Cardiac muscle cell (in vitro differentiated cells and primary cell): ENCODE results near the gene PRRT1B. TPM values are rescaled to one million over a fixed set of nuclear protein-coding genes. Genes with fewer than 3 reads are reported as not detected.
"Not testable (repeated sequence)": the region's sequence is repeated elsewhere in the genome, so short reads cannot be mapped to it uniquely, and the experiment has no call there.

Source experiments
- DNase-seq, 2 donors: peaks; one replicate each; pipeline versions ENCODE4 v3.0.0 to v3.0.0-alpha.2; 2010 to 2017; ENCODE audit warnings: low read depth in 1 of 2, low spot score in 1 of 2
- H3K27ac ChIP-seq: fragments of 200-600 bp; sonication (generic); 2 replicates; pipeline ENCODE4 v1.5.1; 2016
- H3K27me3 ChIP-seq: fragments of 200-600 bp; sonication (generic); 2 replicates; pipeline ENCODE4 v1.6.0; 2016; ENCODE audit warnings: control low read depth
- H3K36me3 ChIP-seq: fragments of 200-600 bp; sonication (generic); 2 replicates; pipeline ENCODE4 v1.5.1; 2016; ENCODE audit warnings: control low read depth
- H3K4me1 ChIP-seq: fragments of 200-600 bp; sonication (generic); 2 replicates; pipeline ENCODE4 v1.8.1; 2017; ENCODE audit warnings: low read depth, mild to moderate bottlenecking, mixed run types
- H3K4me3 ChIP-seq: fragments of 200-600 bp; sonication (generic); 2 replicates; pipeline ENCODE4 v1.5.1; 2016; ENCODE audit warnings: mild to moderate bottlenecking
- H3K9me3 ChIP-seq: fragments of 200-600 bp; sonication (generic); 2 replicates; pipeline ENCODE4 v1.5.1; 2017; ENCODE audit warnings: low read depth, mild to moderate bottlenecking, control low read depth
- polyA plus RNA-seq: library from polyadenylated mRNA; unstranded; fragments of >200 nt; fragmentation: Nextera tagmentation; extraction: Ambion mirVana; gene quantifications from 2 replicates; pipeline ENCODE4 v1.2.1, GENCODE V29; 2016
- total RNA-seq: library from RNA; depleted of rRNA; stranded (reverse); fragments of >200 nt; gene quantifications from 2 replicates; pipeline ENCODE4 v1.2.3, GENCODE V29; 2016
- TF ChIP-seq, protein P1 (sequence below): IDR thresholded peaks from 2 replicates; pipeline ENCODE4 v1.5.1; 2012; ENCODE audit warnings: low read depth, mild to moderate bottlenecking, low read length

The PRRT1B gene
- total and polyA plus RNA-seq, 2 experiments from 2014 or later, result not detected

DNA sequence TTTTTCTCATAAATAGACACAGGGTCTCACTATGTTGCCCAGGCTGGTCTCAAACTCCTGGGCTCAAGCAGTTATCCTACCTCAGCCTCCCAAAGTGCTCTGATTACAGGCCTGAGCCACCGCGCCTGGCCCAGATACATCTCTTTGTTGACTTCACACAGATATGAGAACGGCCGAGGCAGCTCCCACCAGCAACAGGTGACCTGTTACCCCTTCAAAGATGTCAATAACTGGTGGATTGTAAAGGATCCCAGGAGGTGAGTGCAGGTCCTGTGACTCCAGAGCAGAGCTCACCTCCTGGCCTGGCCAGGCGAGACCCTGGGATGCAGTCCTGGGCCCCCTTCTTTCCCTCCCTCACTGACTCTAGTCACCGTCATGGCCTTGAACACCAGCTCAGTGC lies 33.4 kb upstream of the PRRT1B start:
- H3K27ac ChIP-seq, result no peak overlapping the region
- DNase-seq, result no peak
- H3K27me3 ChIP-seq, result no peaks in the 10 kb centered on the region
- peaks cover 40% of the 10 kb centered on the region for H3K36me3 ChIP-seq
- H3K4me3 ChIP-seq, result no peak overlapping the region
- H3K4me1 ChIP-seq, result no peaks in the 10 kb centered on the region
- TF ChIP-seq, protein P1, sequence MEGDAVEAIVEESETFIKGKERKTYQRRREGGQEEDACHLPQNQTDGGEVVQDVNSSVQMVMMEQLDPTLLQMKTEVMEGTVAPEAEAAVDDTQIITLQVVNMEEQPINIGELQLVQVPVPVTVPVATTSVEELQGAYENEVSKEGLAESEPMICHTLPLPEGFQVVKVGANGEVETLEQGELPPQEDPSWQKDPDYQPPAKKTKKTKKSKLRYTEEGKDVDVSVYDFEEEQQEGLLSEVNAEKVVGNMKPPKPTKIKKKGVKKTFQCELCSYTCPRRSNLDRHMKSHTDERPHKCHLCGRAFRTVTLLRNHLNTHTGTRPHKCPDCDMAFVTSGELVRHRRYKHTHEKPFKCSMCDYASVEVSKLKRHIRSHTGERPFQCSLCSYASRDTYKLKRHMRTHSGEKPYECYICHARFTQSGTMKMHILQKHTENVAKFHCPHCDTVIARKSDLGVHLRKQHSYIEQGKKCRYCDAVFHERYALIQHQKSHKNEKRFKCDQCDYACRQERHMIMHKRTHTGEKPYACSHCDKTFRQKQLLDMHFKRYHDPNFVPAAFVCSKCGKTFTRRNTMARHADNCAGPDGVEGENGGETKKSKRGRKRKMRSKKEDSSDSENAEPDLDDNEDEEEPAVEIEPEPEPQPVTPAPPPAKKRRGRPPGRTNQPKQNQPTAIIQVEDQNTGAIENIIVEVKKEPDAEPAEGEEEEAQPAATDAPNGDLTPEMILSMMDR, result no peak
- no peaks in the 10 kb centered on the region for H3K9me3 ChIP-seq

DNA sequence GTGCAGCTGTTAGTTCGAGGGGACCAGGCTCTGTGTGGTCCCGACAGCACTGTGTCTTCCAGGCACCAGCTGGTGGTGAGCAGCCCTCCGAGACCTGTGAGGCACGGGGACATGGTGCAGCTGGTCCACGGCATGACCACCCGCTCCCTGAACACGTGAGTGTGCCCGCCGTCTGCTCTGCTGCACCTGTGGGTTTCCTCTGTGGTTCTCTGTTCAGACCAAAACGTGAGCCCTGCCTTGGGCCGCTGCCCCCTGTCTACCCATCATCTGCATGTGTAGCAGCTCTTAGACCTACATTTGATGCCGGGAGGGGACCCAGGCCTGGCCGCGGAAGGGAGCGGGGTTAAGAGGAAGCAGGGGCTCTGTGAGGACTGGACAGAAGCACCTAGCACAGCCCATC lies 32.1 kb upstream of the PRRT1B start:
- Histone ChIP-seq H3K9me3 (no peaks in the 10 kb centered on the region), H3K36me3 (peaks cover 43% of the 10 kb centered on the region), H3K4me3 (no peak overlapping the region), H3K4me1 (peaks cover 7% of the 10 kb centered on the region), H3K27ac (no peak overlapping the region), H3K27me3 (no peaks in the 10 kb centered on the region)
- TF ChIP-seq, protein P1, result no peak
- no peak for DNase-seq

DNA sequence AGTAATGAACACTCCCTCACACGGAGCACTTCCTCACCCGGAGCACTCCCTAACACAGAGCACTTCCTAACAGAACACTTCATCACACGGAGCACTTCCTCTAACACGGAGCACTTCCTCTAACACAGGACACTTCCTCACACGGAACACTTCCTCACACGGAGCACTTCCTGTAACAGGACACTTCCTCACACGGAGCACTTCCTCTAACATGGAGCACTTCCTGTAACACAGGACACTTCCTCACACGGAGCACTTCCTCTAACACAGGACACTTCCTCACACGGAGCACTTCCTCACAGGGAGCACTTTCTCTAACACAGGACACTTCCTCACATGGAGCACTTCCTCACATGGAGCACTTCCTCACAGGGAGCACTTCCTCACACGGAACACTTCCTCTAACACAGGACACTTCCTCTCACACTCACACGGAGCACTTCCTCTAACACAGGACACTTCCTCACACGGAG lies 29.7 kb upstream of the PRRT1B start:
- not testable (repeated sequence) for H3K4me3 ChIP-seq, DNase-seq, H3K27me3 ChIP-seq, H3K27ac ChIP-seq, H3K9me3 ChIP-seq, H3K4me1 ChIP-seq
- H3K36me3 ChIP-seq, result peaks cover 56% of the 10 kb centered on the region

DNA sequence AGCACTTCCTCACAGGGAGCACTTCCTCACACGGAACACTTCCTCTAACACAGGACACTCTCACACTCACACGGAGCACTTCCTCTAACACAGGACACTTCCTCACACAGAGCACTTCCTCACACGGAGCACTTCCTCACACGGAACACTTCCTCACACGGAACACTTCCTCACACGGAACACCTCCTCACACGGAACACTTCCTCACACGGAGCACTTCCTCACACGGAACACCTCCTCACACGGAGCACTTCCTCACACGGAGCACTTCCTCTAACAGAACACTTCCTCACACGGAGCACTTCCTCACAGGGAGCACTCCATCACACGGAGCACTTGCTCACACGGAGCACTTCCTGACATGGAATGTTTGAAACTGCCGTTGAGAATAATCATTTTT lies 29.2 kb upstream of the PRRT1B start:
- Histone ChIP-seq H3K27me3 (no peaks in the 10 kb centered on the region), H3K36me3 (peaks cover 54% of the 10 kb centered on the region), H3K9me3 (no peaks in the 10 kb centered on the region), H3K4me1 (peaks cover 8% of the 10 kb centered on the region), H3K27ac (no peak overlapping the region), H3K4me3 (no peak overlapping the region)
- no peak for DNase-seq
- TF ChIP-seq, protein P1, result no peak

DNA sequence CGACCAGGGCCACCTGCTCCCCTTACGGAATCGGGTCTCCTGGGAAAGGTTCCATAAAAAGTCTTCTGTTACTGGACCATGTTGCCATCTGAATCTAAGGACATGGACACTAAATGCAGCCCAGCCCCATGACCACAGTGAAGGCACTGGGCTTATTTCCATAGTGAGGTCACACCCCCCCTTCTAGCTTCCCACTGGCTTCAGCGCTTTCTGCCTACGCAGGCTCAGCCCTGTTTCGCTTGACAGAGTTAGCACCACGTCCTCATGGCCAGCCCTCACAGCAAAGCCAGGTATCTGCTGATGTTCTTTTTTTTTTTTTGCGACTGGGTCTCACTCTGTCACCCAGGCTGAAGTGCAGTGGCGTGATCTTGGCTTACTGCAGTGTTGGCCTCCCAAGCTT lies 28.4 kb upstream of the PRRT1B start:
- no peak overlapping the region for H3K27ac ChIP-seq
- peaks cover 8% of the 10 kb centered on the region for H3K4me1 ChIP-seq
- H3K4me3 ChIP-seq, result no peak overlapping the region
- H3K9me3 ChIP-seq, result no peaks in the 10 kb centered on the region
- H3K36me3 ChIP-seq, result peaks cover 51% of the 10 kb centered on the region
- TF ChIP-seq, protein P1, result no peak
- no peaks in the 10 kb centered on the region for H3K27me3 ChIP-seq
- no peak for DNase-seq

DNA sequence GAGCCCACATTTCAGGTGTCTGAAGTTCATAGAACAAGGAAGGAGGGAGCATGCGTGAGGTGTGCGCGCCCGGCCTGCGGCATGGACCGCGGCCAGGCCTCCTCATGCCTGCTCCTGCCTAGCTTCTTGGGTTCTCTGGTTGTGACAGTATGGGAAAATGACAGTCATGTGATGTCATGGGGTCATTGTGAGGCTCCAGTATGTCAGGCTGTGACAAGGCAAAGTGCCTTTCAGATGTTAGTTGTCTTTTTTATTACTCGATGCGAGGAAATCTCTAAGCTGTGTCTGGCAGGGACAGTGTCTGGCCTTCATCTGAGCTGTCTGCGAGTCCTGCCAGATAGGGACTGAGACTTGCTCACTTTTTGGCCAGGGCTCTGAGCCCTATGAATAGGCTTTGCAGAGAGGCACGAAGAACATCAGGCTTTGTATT lies 27.5 kb upstream of the PRRT1B start:
- Histone ChIP-seq H3K4me1 (peaks cover 8% of the 10 kb centered on the region), H3K4me3 (no peak overlapping the region), H3K9me3 (no peaks in the 10 kb centered on the region), H3K27me3 (no peaks in the 10 kb centered on the region), H3K36me3 (peaks cover 49% of the 10 kb centered on the region), H3K27ac (peak overlapping the region; percentile 82)
- TF ChIP-seq, protein P1, result no peak
- peak in 1 of 2 donors; percentile 50 for DNase-seq
